ENCODE results near the gene INO80E. TPM values are rescaled to one million over a fixed set of nuclear protein-coding genes. Genes with fewer than 3 reads are reported as not detected.

The INO80E gene
- total and polyA plus RNA-seq, 2 of the 8 experiments (the other 6 are each of a cell fraction or from before 2014, with no cell fraction given): 43.0 to 91.2 TPM

DNA sequence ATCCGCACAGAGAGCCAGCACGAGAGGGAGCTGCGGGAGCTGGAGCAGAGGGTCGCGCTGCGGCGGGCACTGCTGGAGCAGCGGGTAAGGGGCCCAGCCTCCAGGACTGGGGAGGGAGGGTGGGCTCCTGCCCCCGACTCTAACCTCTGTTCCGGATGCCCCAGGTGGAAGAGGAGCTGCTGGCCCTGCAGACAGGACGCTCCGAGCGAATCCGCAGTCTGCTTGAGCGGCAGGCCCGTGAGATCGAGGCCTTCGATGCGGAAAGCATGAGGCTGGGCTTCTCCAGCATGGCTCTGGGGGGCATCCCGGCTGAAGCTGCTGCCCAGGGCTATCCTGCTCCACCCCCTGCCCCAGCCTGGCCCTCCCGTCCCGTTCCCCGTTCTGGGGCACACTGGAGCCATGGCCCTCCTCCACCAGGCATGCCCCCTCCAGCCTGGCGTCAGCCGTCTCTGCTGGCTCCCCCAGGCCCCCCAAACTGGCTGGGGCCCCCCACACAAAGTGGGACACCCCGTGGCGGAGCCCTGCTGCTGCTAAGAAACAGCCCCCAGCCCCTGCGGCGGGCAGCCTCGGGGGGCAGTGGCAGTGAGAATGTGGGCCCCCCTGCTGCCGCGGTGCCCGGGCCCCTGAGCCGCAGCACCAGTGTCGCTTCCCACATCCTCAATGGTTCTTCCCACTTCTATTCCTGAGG is 5.0 kb upstream of the INO80E start:
- Histone ChIP-seq H3K27ac (ENCODE audit: low read depth, low read length) (no peak overlapping the region), H3K4ac (replicated peaks; ENCODE audit: insufficient read length, low read depth, low read length) (no peak overlapping the region), H2BK12ac (ENCODE audit: low read depth, low read length) (no peak overlapping the region), H3K23me2 (ENCODE audit: low read depth, low read length) (peaks cover 6% of the 10 kb centered on the region; the same call in 1 of the 2 replicates), H3K4me3 (ENCODE audit: extremely low read depth in 1 of 4, insufficient read depth in 2 of 4, low read depth in 3 of 4, low read length in 4 of 4) (no peak overlapping the region), H3K79me1 (ENCODE audit: low read depth, low read length) (no peaks in the 10 kb centered on the region), H4K8ac (ENCODE audit: extremely low read depth, insufficient read depth, low read length) (no peak overlapping the region), H4K20me1 (replicated peaks in 1 of 2; ENCODE audit: control insufficient read depth in 1 of 2, insufficient read depth in 2 of 2, low read length in 2 of 2) (no peaks in the 10 kb centered on the region), H3K9me3 (ENCODE audit: insufficient read depth in 2 of 2, low read depth in 1 of 2, low read length in 1 of 2) (no peaks in the 10 kb centered on the region), H3K36me3 (ENCODE audit: control insufficient read depth in 2 of 4, insufficient read depth in 4 of 4, low read length in 3 of 4) (peaks cover 5 to 38% (median 18%) of the 10 kb centered on the region in 4 experiments), H3K4me2 (ENCODE audit: insufficient read depth in 1 of 2, low read depth in 2 of 2, low read length in 2 of 2) (no peak overlapping the region), H3K9ac (replicated peaks in 1 of 4; ENCODE audit: extremely low read depth in 1 of 4, low read depth in 3 of 4, low read length in 3 of 4) (no peak overlapping the region), H2BK5ac (ENCODE audit: low read depth, low read length) (no peak overlapping the region), H2AFZ (ENCODE audit: low read length) (no peak overlapping the region), H3K79me2 (ENCODE audit: control insufficient read depth in 1 of 2, insufficient read depth in 2 of 2, low read length in 2 of 2) (no peaks in the 10 kb centered on the region), H3K14ac (ENCODE audit: insufficient read length) (no peak overlapping the region), H4K5ac (ENCODE audit: insufficient read length, low read depth, low read length) (no peak overlapping the region), H3K23ac (ENCODE audit: insufficient read length) (no peak overlapping the region), H2BK20ac (ENCODE audit: low read length) (no peak overlapping the region), H2BK120ac (replicated peaks; ENCODE audit: low read depth, low read length) (no peak overlapping the region), H3K18ac (ENCODE audit: extremely low read depth, low read length) (no peak overlapping the region), H4K91ac (replicated peaks; ENCODE audit: insufficient read length, low read length) (no peak overlapping the region), H3K4me1 (replicated peaks in 1 of 4; ENCODE audit: control insufficient read depth in 3 of 4, insufficient read depth in 4 of 4, low read length in 3 of 4) (peaks cover 0 to 8% (median 1%) of the 10 kb centered on the region in 4 experiments; a peak in 3 of 7 replicates), H2AK5ac (ENCODE audit: low read depth, low read length) (no peak overlapping the region), H3K27me3 (replicated peaks in 1 of 4; ENCODE audit: control insufficient read depth in 3 of 4, extremely low read depth in 1 of 4, insufficient read depth in 3 of 4, low read length in 3 of 4) (no peaks in the 10 kb centered on the region), H2BK15ac (ENCODE audit: low read length) (no peak overlapping the region), H3K56ac (replicated peaks; ENCODE audit: insufficient read length, low read depth, low read length) (no peak overlapping the region)
- 92% methylated on average over 22 of the region's 35 CpGs; no CpG with 5 or more reads in 1 of the 2 experiments for WGBS, 2 experiments (ENCODE audit: extremely low coverage in 1 of 2, insufficient coverage in 1 of 2, insufficient read length in 1 of 2, insufficient replicate concordance in 2 of 2, low coverage in 1 of 2, low lambda C conversion rate in 2 of 2, missing lambda C conversion rate in 1 of 2)
- FAIRE-seq (no peak), DNase-seq (ENCODE audit: low read depth in 1 of 2, low spot score in 2 of 2) (no peak)
- CTCF ChIA-PET (ENCODE audit: partially characterized antibody): interaction anchor here (1.1 kb wide), 1 partner anchor 41 kb away, joined by 3 read pairs; no protein-coding TSS in a partner anchor
- POLR2A ChIA-PET (ENCODE audit: partially characterized antibody): interaction anchor here (0.7 to 3.4 kb wide), 3 partner anchors 10 to 18 kb away, joined by 3 to 12 read pairs (median 3); partner anchors contain the start of gene TAOK2
- TF ChIP-seq TAF1 (IDR thresholded peaks at IDR 0.05; ENCODE audit: low read depth, low read length) (no peak), CTBP2 (IDR thresholded peaks at IDR 0.05; ENCODE audit: borderline replicate concordance, insufficient read depth, insufficient read length, low read length) (no peak), HDAC2 (IDR thresholded peaks at IDR 0.05; ENCODE audit: borderline replicate concordance in 1 of 2, low read depth in 2 of 2, low read length in 2 of 2) (no peak), NANOG (IDR thresholded peaks at IDR 0.05; ENCODE audit: insufficient read depth, low read depth, low read length, poor library complexity, severe bottlenecking) (no peak), CEBPB (IDR thresholded peaks at IDR 0.05; ENCODE audit: low read depth, low read length) (no peak), KDM4A (IDR thresholded peaks at IDR 0.05; ENCODE audit: low read depth, low read length, severe bottlenecking) (no peak), GABPA (IDR thresholded peaks at IDR 0.05; ENCODE audit: borderline replicate concordance, insufficient read depth, low read length) (no peak), RFX5 (IDR thresholded peaks at IDR 0.05; ENCODE audit: borderline replicate concordance, low read depth, low read length) (no peak), BRCA1 (IDR thresholded peaks at IDR 0.05; ENCODE audit: low read depth, low read length) (no peak), CHD2 (IDR thresholded peaks at IDR 0.05; ENCODE audit: low read length) (no peak)
